ENCODE data around the gene SUGCT.
"Not testable (repeated sequence)": the region's sequence is repeated elsewhere in the genome, so short reads cannot be mapped to it uniquely, and the experiment has no call there.

SUGCT gene

GRCh38 chr7:40156988-40157387 is 22.2 kb downstream of the SUGCT start:
- H3K27me3 Mint-ChIP-seq (ENCODE audit: low read depth) = peaks cover 3% of the 10 kb centered on the region
- no peaks in the 10 kb centered on the region for H3K36me3 Mint-ChIP-seq (ENCODE audit: low read depth)
- no peak overlapping the region for H3K4me3 Mint-ChIP-seq
- no peak for DNase-seq (ENCODE audit: low spot score)
- no peaks in the 10 kb centered on the region for H3K4me1 Mint-ChIP-seq (ENCODE audit: low read depth)
- H3K27ac Mint-ChIP-seq = no peak overlapping the region
- H3K9me3 Mint-ChIP-seq = no peaks in the 10 kb centered on the region

DNA sequence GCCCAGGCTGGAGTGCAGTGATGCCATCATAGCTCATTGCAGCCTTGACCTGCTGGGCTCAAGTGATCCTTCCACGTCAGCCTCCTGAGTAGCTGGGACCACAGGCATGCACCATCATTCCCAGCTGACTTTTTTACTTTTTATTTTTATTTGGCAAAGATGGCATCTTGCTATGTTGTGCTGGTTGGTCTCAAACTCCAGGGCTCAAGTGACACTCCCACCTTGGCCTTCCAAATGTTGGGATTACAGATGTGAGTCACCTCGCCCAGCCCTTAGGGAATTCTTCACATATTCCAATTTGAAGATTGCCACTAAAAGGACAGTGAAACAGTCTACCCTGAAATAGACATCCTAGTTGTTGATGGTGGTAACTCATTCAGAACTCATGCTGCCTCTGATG is 27.7 kb downstream of the SUGCT start:
- Mint-ChIP-seq H3K27ac (no peak overlapping the region), H3K9me3 (no peaks in the 10 kb centered on the region)
- DNase-seq (ENCODE audit: low spot score) = no peak

DNA sequence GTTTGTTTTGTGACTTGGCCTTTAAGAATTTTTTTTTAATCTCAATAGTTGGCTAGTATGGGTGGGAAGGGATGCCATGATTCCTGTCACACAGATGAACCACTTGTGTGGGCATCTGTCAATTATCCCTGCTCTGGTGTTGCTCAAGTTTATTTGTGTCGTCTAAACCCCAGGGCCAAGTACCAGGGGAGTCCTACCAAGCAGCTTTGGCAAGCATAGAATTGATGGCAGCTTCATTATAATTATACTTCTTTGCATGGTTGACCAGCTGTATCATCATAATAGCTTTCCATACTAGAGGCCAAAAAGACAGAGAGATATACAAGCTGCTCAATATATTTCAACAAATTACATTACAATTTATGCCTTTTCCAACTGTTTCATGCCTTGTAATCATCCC is 30.4 kb downstream of the SUGCT start:
- Mint-ChIP-seq H3K36me3 (ENCODE audit: low read depth) (no peaks in the 10 kb centered on the region), H3K27me3 (ENCODE audit: low read depth) (no peaks in the 10 kb centered on the region), H3K27ac (no peak overlapping the region), H3K4me3 (no peak overlapping the region), H3K9me3 (no peaks in the 10 kb centered on the region), H3K4me1 (ENCODE audit: low read depth) (no peaks in the 10 kb centered on the region)
- DNase-seq (ENCODE audit: low spot score) = no peak

More for the DNA sequence above, 27.7 kb downstream of the SUGCT start:
- no peaks in the 10 kb centered on the region for H3K36me3 Mint-ChIP-seq (ENCODE audit: low read depth)
- H3K4me3 Mint-ChIP-seq = no peak overlapping the region
- H3K27me3 Mint-ChIP-seq (ENCODE audit: low read depth) = peaks cover 3% of the 10 kb centered on the region
- no peaks in the 10 kb centered on the region for H3K4me1 Mint-ChIP-seq (ENCODE audit: low read depth)

GRCh38 chr7:40167291-40167690 is 32.5 kb downstream of the SUGCT start:
- Mint-ChIP-seq H3K27me3 (ENCODE audit: low read depth) (no peaks in the 10 kb centered on the region), H3K27ac (no peak overlapping the region), H3K4me3 (no peak overlapping the region), H3K4me1 (ENCODE audit: low read depth) (no peaks in the 10 kb centered on the region), H3K9me3 (no peaks in the 10 kb centered on the region), H3K36me3 (ENCODE audit: low read depth) (no peaks in the 10 kb centered on the region)
- DNase-seq (ENCODE audit: low spot score) = no peak

DNA sequence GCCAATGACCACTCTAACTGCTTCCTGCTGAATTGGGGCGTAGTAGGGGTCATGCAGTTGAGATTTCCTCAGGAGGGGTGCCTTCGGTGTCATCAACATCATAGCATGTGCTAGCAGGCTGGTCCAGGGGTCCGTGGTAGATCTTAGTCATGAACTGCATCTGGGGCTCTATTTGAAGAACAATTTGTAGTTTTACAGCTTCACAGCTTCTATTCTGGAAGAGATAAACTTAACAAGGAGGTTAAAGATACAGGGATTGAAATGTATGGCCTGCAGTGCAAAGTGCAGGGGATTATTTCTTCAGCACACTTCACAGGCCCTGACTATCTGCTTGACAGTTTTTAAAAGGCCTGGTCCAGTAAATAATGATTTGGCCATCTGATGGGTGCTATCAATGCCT is 33.5 kb downstream of the SUGCT start:
- not testable (repeated sequence) for DNase-seq (ENCODE audit: low spot score); H3K27ac Mint-ChIP-seq; H3K27me3 Mint-ChIP-seq (ENCODE audit: low read depth); H3K9me3 Mint-ChIP-seq; H3K36me3 Mint-ChIP-seq (ENCODE audit: low read depth); H3K4me3 Mint-ChIP-seq; H3K4me1 Mint-ChIP-seq (ENCODE audit: low read depth)

DNA sequence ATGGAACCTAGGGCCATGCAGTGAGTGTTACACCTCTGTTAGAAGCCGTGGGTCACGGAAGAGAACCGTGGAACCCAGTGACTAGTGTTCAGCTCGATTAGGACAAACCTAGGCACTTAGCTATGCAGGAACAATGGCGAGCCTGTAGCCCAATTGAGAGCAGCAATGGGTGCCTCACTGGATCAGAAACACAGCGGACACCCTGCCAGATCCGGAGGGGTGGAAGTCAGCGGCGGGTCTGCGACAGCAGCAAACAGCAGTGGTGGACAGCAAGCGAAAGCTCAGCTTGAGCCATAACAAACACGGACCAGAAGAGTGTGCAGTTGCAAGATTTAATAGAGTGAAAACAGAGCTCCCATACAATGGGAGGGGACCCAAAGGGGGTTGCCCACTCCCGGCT is 38.3 kb downstream of the SUGCT start:
- H3K36me3 Mint-ChIP-seq (ENCODE audit: low read depth); H3K4me1 Mint-ChIP-seq (ENCODE audit: low read depth); DNase-seq (ENCODE audit: low spot score); H3K27me3 Mint-ChIP-seq (ENCODE audit: low read depth); H3K9me3 Mint-ChIP-seq; H3K27ac Mint-ChIP-seq; H3K4me3 Mint-ChIP-seq: not testable (repeated sequence)

- not testable (repeated sequence) for H3K4me1 Mint-ChIP-seq (ENCODE audit: low read depth)
Measured at GRCh38 chr7:40175256-40175655, 40.5 kb downstream of the SUGCT start.

DNA sequence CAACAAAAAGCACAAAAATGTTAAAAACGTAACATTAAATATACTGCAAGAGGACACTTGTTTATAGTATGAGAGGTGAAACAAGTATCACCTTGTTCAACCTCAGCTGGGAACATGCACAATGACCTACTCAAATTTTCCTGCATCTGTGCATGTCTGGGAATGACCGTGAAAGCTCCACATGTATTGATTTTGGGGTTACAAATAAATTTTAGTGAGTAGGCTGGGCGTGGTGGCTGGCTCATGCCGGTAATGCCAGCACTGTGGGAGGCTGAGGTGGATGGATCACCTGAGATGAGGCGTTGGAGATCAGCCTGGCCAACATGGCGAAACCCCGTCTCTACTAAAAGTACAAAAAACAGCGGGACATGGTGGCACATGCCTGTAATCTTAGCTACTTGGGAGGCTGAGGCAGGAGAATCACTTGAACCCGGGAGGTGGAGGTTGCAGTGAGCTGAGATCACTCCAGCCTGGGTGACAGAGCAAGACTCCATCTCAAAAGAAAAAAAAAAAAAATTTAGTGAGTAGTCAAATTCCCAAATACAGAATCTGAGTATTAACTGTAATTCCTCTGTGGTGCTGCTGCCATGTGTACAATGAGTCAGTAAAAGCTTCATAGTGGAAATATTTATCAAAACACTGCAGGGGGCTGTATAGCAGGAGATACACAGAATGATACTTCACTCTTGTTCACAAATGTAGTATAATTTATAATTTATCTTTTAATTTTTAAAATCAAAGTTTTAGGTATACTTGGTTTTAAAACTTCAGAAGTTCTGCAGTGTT is 41.1 kb downstream of the SUGCT start:
- no peaks in the 10 kb centered on the region for H3K36me3 Mint-ChIP-seq (ENCODE audit: low read depth)
- H3K4me1 Mint-ChIP-seq (ENCODE audit: low read depth) = no peaks in the 10 kb centered on the region
- no peaks in the 10 kb centered on the region for H3K9me3 Mint-ChIP-seq
- H3K27me3 Mint-ChIP-seq (ENCODE audit: low read depth) = no peaks in the 10 kb centered on the region
- no peak overlapping the region for H3K27ac Mint-ChIP-seq
- DNase-seq (ENCODE audit: low spot score) = no peak
- H3K4me3 Mint-ChIP-seq = no peak overlapping the region

More at GRCh38 chr7:40175256-40175655, 40.5 kb downstream of the SUGCT start:
- H3K9me3 Mint-ChIP-seq; H3K27me3 Mint-ChIP-seq (ENCODE audit: low read depth); H3K27ac Mint-ChIP-seq; DNase-seq (ENCODE audit: low spot score); H3K4me3 Mint-ChIP-seq; H3K36me3 Mint-ChIP-seq (ENCODE audit: low read depth): not testable (repeated sequence)

- DNase-seq (ENCODE audit: low spot score) = no peak
- H3K27me3 Mint-ChIP-seq (ENCODE audit: low read depth) = no peaks in the 10 kb centered on the region
- H3K4me3 Mint-ChIP-seq = no peak overlapping the region
- H3K9me3 Mint-ChIP-seq = no peaks in the 10 kb centered on the region
- H3K4me1 Mint-ChIP-seq (ENCODE audit: low read depth) = no peaks in the 10 kb centered on the region
- no peaks in the 10 kb centered on the region for H3K36me3 Mint-ChIP-seq (ENCODE audit: low read depth)
- H3K27ac Mint-ChIP-seq = no peak overlapping the region
Measured at GRCh38 chr7:40177071-40177470, 42.3 kb downstream of the SUGCT start.

- H3K27me3 Mint-ChIP-seq (ENCODE audit: low read depth) = no peaks in the 10 kb centered on the region
- H3K4me3 Mint-ChIP-seq = no peak overlapping the region
- no peaks in the 10 kb centered on the region for H3K36me3 Mint-ChIP-seq (ENCODE audit: low read depth)
- H3K9me3 Mint-ChIP-seq = no peaks in the 10 kb centered on the region
- no peak overlapping the region for H3K27ac Mint-ChIP-seq
- H3K4me1 Mint-ChIP-seq (ENCODE audit: low read depth) = no peaks in the 10 kb centered on the region
- no peak for DNase-seq (ENCODE audit: low spot score)
Measured at GRCh38 chr7:40182452-40182851, 47.6 kb downstream of the SUGCT start.

GRCh38 chr7:40186586-40186985 is 51.8 kb downstream of the SUGCT start:
- Mint-ChIP-seq H3K4me3 (no peak overlapping the region), H3K4me1 (ENCODE audit: low read depth) (no peaks in the 10 kb centered on the region)

GRCh38 chr7:40192036-40192435 is 57.2 kb downstream of the SUGCT start:
- DNase-seq (ENCODE audit: low spot score) = no peak
- H3K4me3 Mint-ChIP-seq = no peak overlapping the region
- H3K36me3 Mint-ChIP-seq (ENCODE audit: low read depth) = no peaks in the 10 kb centered on the region
- H3K27ac Mint-ChIP-seq = no peak overlapping the region
- no peaks in the 10 kb centered on the region for H3K27me3 Mint-ChIP-seq (ENCODE audit: low read depth)
- H3K4me1 Mint-ChIP-seq (ENCODE audit: low read depth) = no peaks in the 10 kb centered on the region
- no peaks in the 10 kb centered on the region for H3K9me3 Mint-ChIP-seq

More at GRCh38 chr7:40186586-40186985, 51.8 kb downstream of the SUGCT start:
- H3K9me3 Mint-ChIP-seq = no peaks in the 10 kb centered on the region
- DNase-seq (ENCODE audit: low spot score) = no peak
- no peak overlapping the region for H3K27ac Mint-ChIP-seq
- H3K36me3 Mint-ChIP-seq (ENCODE audit: low read depth) = no peaks in the 10 kb centered on the region
- H3K27me3 Mint-ChIP-seq (ENCODE audit: low read depth) = no peaks in the 10 kb centered on the region

GRCh38 chr7:40194745-40195144 is 59.9 kb downstream of the SUGCT start:
- H3K4me3 Mint-ChIP-seq = no peak overlapping the region
- no peaks in the 10 kb centered on the region for H3K9me3 Mint-ChIP-seq
- no peak overlapping the region for H3K27ac Mint-ChIP-seq
- no peaks in the 10 kb centered on the region for H3K36me3 Mint-ChIP-seq (ENCODE audit: low read depth)
- no peak for DNase-seq (ENCODE audit: low spot score)
- no peaks in the 10 kb centered on the region for H3K4me1 Mint-ChIP-seq (ENCODE audit: low read depth)
- no peaks in the 10 kb centered on the region for H3K27me3 Mint-ChIP-seq (ENCODE audit: low read depth)

DNA sequence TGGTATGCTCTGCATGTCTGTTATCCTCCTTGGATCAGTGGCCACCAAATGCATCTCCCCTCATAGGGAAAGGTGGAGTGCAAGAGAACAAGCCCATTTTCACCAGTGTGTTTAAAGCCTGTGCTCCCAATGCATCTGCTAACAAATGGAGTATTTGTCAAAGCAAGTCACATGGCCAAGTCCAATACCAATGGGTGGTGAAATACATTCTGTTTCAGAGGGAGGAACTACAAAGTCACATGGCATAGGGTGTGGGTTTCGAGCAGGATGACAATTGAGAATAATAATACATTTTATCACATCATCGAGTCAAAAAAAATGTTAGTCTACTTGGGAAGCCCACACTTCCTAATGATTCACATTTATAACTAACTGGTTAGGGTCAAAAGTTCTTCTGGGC is 62.7 kb downstream of the SUGCT start:
- no peaks in the 10 kb centered on the region for H3K9me3 Mint-ChIP-seq
- H3K4me1 Mint-ChIP-seq (ENCODE audit: low read depth) = no peaks in the 10 kb centered on the region
- H3K27me3 Mint-ChIP-seq (ENCODE audit: low read depth) = peaks cover 11% of the 10 kb centered on the region
- H3K36me3 Mint-ChIP-seq (ENCODE audit: low read depth) = no peaks in the 10 kb centered on the region
- no peak for DNase-seq (ENCODE audit: low spot score)
- no peak overlapping the region for H3K27ac Mint-ChIP-seq
- no peak overlapping the region for H3K4me3 Mint-ChIP-seq

All from T-helper 2 cell treated with Interferon-gamma antibody and Interleukin-4, amounts not matched to agents 5 μg/mL and 100 μg/mL, for 36 hours (primary cell).